ENCODE measurements around the gene RIN2. TPM values are rescaled to one million over a fixed set of nuclear protein-coding genes. Genes with fewer than 3 reads are reported as not detected.

RIN2 gene
- total RNA-seq, 1 experiment from 2014 or later = 1.0 TPM

DNA sequence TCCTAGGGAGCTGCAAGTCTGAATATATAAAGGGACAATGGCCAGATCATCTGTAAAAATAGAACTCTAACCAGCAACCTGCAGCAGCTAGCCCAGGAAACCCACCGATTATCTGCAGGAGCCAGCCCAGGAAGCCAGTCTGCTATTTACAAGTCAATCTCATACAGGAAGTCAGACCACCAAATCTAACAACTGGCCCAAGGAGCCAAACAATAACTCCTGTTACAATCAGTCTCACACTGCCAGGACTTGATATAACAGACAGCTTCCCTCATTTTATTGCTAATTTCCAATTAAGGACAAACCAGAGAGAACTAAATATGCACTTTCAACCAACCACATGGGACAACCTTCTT, 14.4 kb upstream of the RIN2 start:
- no peak overlapping the region for H3K9ac ChIP-seq (ENCODE audit: extremely low read depth, insufficient read length, low read length)
- H4K20me1 ChIP-seq (ENCODE audit: control insufficient read depth, insufficient read depth, insufficient read length) = no peaks in the 10 kb centered on the region
- no peak overlapping the region for H2AFZ ChIP-seq (ENCODE audit: low read length)
- Mint-ChIP-seq H3K36me3 (ENCODE audit: insufficient read depth in 1 of 3, low read depth in 3 of 3) (peaks cover 0 to 5% (median 3%) of the 10 kb centered on the region in 3 experiments; a peak in 1 of 7 replicates), H3K27me3 (ENCODE audit: low read depth) (peaks cover 2% of the 10 kb centered on the region; the same call in 1 of the 2 replicates), H3K27ac (no peak overlapping the region; a peak in 1 of 7 replicates), H3K4me3 (no peak overlapping the region), H3K9me3 (peaks cover 11 to 13% of the 10 kb centered on the region in 2 experiments), H3K4me1 (peaks cover 12 to 14% of the 10 kb centered on the region in 2 experiments)
- no peak overlapping the region for H2BK5ac ChIP-seq (ENCODE audit: insufficient read length, low read length)
- H2BK15ac ChIP-seq (ENCODE audit: low read depth, low read length) = no peak overlapping the region
- H3K9me3 ChIP-seq (ENCODE audit: control insufficient read depth, low read depth, low read length) = no peaks in the 10 kb centered on the region
- no peak overlapping the region for H2BK20ac ChIP-seq (ENCODE audit: low read depth, low read length, poor library complexity, severe bottlenecking)
- no peak overlapping the region for H3K14ac ChIP-seq (ENCODE audit: insufficient read depth, low read length)
- no peak overlapping the region for H4K5ac ChIP-seq (ENCODE audit: insufficient read length, low read depth, low read length)
- H3K27me3 ChIP-seq (ENCODE audit: insufficient read depth, low read length) = no peaks in the 10 kb centered on the region
- H2BK12ac ChIP-seq (ENCODE audit: insufficient read length, low read depth, low read length) = no peak overlapping the region
- no peaks in the 10 kb centered on the region for H3K79me2 ChIP-seq (ENCODE audit: insufficient read depth, low read length)
- H3K27ac ChIP-seq (ENCODE audit: insufficient read length, low read depth, low read length) = no peak overlapping the region
- H3K4ac ChIP-seq (ENCODE audit: low read depth, low read length) = no peak overlapping the region
- no peak overlapping the region for H3K23ac ChIP-seq (ENCODE audit: insufficient read length, low read depth, low read length)
- no peak overlapping the region for H4K91ac ChIP-seq (ENCODE audit: insufficient read length, low read depth, low read length)
- no peak for DNase-seq
- H3K23me2 ChIP-seq (ENCODE audit: insufficient read length, low read depth, low read length, poor library complexity, severe bottlenecking) = no peaks in the 10 kb centered on the region
- H3K18ac ChIP-seq (ENCODE audit: insufficient read length, low read depth, low read length) = no peak overlapping the region
- no peak overlapping the region for H4K8ac ChIP-seq (replicated peaks; ENCODE audit: insufficient read length, low read depth, low read length)
- no peak overlapping the region for H3T11ph ChIP-seq (ENCODE audit: low read length)
- H3K79me1 ChIP-seq (ENCODE audit: insufficient read depth, low read depth, low read length, poor library complexity, severe bottlenecking) = no peaks in the 10 kb centered on the region
- no peaks in the 10 kb centered on the region; the same call in 1 of the 2 replicates for H3K4me1 ChIP-seq (ENCODE audit: insufficient read depth, low read length)
- WGBS (ENCODE audit: extremely low coverage, insufficient read length, low lambda C conversion rate) = no CpG with 5 or more reads among the region's 1 CpG
- no peak overlapping the region for H3K4me2 ChIP-seq (ENCODE audit: insufficient read depth, insufficient read length, low read length)
- H3K56ac ChIP-seq (ENCODE audit: insufficient read length, low read depth, low read length) = no peak overlapping the region
- no peak overlapping the region for H2BK120ac ChIP-seq (ENCODE audit: low read depth, low read length, poor library complexity, severe bottlenecking)
- TF ChIP-seq, protein P1, sequence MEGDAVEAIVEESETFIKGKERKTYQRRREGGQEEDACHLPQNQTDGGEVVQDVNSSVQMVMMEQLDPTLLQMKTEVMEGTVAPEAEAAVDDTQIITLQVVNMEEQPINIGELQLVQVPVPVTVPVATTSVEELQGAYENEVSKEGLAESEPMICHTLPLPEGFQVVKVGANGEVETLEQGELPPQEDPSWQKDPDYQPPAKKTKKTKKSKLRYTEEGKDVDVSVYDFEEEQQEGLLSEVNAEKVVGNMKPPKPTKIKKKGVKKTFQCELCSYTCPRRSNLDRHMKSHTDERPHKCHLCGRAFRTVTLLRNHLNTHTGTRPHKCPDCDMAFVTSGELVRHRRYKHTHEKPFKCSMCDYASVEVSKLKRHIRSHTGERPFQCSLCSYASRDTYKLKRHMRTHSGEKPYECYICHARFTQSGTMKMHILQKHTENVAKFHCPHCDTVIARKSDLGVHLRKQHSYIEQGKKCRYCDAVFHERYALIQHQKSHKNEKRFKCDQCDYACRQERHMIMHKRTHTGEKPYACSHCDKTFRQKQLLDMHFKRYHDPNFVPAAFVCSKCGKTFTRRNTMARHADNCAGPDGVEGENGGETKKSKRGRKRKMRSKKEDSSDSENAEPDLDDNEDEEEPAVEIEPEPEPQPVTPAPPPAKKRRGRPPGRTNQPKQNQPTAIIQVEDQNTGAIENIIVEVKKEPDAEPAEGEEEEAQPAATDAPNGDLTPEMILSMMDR (conservative IDR thresholded peaks at IDR 0.05) = no peak
- no peak overlapping the region for H2AK5ac ChIP-seq (ENCODE audit: insufficient read length, low read length)

All from H9 (cell line).